Parathyroid adenoma (tissue), 2 donors: ENCODE data around the gene NEDD4L.

Experiments used
- H2AFZ ChIP-seq: fragments of 300-600 bp; sonication (generic); one replicate; pipeline ENCODE4 v1.7.0; 2017; ENCODE audit warnings: antibody characterized with exemption, mild to moderate bottlenecking
- H3K27ac ChIP-seq: fragments of 300-600 bp; sonication (generic); one replicate; pipeline ENCODE4 v1.7.0; 2017
- H3K27me3 ChIP-seq: fragments of 300-600 bp; sonication (generic); one replicate; pipeline ENCODE4 v1.7.0; 2017; ENCODE audit warnings: low read length; ENCODE audit not compliant: control insufficient read depth, insufficient read depth
- H3K36me3 ChIP-seq: fragments of 300-600 bp; sonication (generic); one replicate; pipeline ENCODE4 v1.7.0; 2017; ENCODE audit warnings: low read length; ENCODE audit not compliant: control insufficient read depth, insufficient read depth
- H3K4me1 ChIP-seq: fragments of 300-600 bp; sonication (generic); one replicate; pipeline ENCODE4 v1.7.0; 2017; ENCODE audit warnings: control low read depth
- H3K4me2 ChIP-seq: fragments of 300-600 bp; sonication (generic); one replicate; pipeline ENCODE4 v1.7.0; 2017; ENCODE audit warnings: low read length
- H3K4me3 ChIP-seq: fragments of 300-600 bp; sonication (generic); one replicate; pipeline ENCODE4 v1.7.0; 2017; ENCODE audit warnings: low read depth, low read length
- H3K79me2 ChIP-seq: fragments of 300-600 bp; sonication (generic); one replicate; pipeline ENCODE4 v1.7.0; 2017; ENCODE audit warnings: control low read depth
- H3K9ac ChIP-seq: fragments of 300-600 bp; sonication (generic); one replicate; pipeline ENCODE4 v1.7.0; 2017; ENCODE audit warnings: mild to moderate bottlenecking
- H3K9me3 ChIP-seq: fragments of 300-600 bp; sonication (generic); one replicate; pipeline ENCODE4 v1.7.0; 2017; ENCODE audit warnings: low read length; ENCODE audit not compliant: control insufficient read depth
- CTCF ChIP-seq: fragments of 300-600 bp; sonication (generic); IDR thresholded peaks from one replicate; pipeline ENCODE4 v1.7.0; 2017; ENCODE audit warnings: antibody characterized with exemption, mild to moderate bottlenecking
- donor health status: primary hyperparathyroidism.

NEDD4L gene

GRCh38 chr18:58255701-58256311 lies 211.8 kb downstream of the NEDD4L start:
- Histone ChIP-seq H3K27me3 (no peaks in the 10 kb centered on the region), H3K4me2 (no peak overlapping the region), H2AFZ (no peak overlapping the region), H3K4me1 (peaks cover 4% of the 10 kb centered on the region), H3K9me3 (no peaks in the 10 kb centered on the region), H3K4me3 (no peak overlapping the region), H3K9ac (no peak overlapping the region), H3K79me2 (peaks cover 9% of the 10 kb centered on the region), H3K36me3 (no peaks in the 10 kb centered on the region), H3K27ac (no peak overlapping the region)
- no peak for TF ChIP-seq CTCF

GRCh38 chr18:58256316-58257080 lies 212.5 kb downstream of the NEDD4L start:
- peaks cover 9% of the 10 kb centered on the region for H3K79me2 ChIP-seq
- no peak overlapping the region for H3K4me2 ChIP-seq
- no peaks in the 10 kb centered on the region for H3K27me3 ChIP-seq
- H3K36me3 ChIP-seq = no peaks in the 10 kb centered on the region
- H3K9ac ChIP-seq = no peak overlapping the region
- TF ChIP-seq CTCF = no peak
- no peaks in the 10 kb centered on the region for H3K9me3 ChIP-seq
- H3K4me1 ChIP-seq = peaks cover 4% of the 10 kb centered on the region
- no peak overlapping the region for H3K4me3 ChIP-seq
- H2AFZ ChIP-seq = no peak overlapping the region
- no peak overlapping the region for H3K27ac ChIP-seq

GRCh38 chr18:58257461-58257860 lies 213.4 kb downstream of the NEDD4L start:
- Histone ChIP-seq H2AFZ (peak overlapping the region; percentile 42), H3K79me2 (peaks cover 9% of the 10 kb centered on the region), H3K4me1 (peaks cover 4% of the 10 kb centered on the region), H3K36me3 (no peaks in the 10 kb centered on the region), H3K27me3 (no peaks in the 10 kb centered on the region), H3K4me3 (no peak overlapping the region), H3K27ac (no peak overlapping the region), H3K9ac (no peak overlapping the region), H3K4me2 (no peak overlapping the region), H3K9me3 (no peaks in the 10 kb centered on the region)
- no peak for TF ChIP-seq CTCF

- Histone ChIP-seq H3K79me2 (peaks cover 9% of the 10 kb centered on the region), H3K36me3 (no peaks in the 10 kb centered on the region), H3K27ac (no peak overlapping the region), H3K4me2 (no peak overlapping the region), H3K9ac (no peak overlapping the region), H3K4me3 (no peak overlapping the region), H3K27me3 (no peaks in the 10 kb centered on the region), H3K4me1 (peaks cover 4% of the 10 kb centered on the region), H2AFZ (no peak overlapping the region), H3K9me3 (no peaks in the 10 kb centered on the region)
- TF ChIP-seq CTCF = no peak
Measured at GRCh38 chr18:58258692-58259342, 214.8 kb downstream of the NEDD4L start.
